GM21515 (cell line): ENCODE results near the gene SPATC1L.

ENCODE experiments used
- ATAC-seq: cut with Tn5 transposase; IDR thresholded peaks from one replicate; pipeline ENCODE4 v1.9.1; 2021; ENCODE audit not compliant: unreplicated experiment

The SPATC1L gene

DNA sequence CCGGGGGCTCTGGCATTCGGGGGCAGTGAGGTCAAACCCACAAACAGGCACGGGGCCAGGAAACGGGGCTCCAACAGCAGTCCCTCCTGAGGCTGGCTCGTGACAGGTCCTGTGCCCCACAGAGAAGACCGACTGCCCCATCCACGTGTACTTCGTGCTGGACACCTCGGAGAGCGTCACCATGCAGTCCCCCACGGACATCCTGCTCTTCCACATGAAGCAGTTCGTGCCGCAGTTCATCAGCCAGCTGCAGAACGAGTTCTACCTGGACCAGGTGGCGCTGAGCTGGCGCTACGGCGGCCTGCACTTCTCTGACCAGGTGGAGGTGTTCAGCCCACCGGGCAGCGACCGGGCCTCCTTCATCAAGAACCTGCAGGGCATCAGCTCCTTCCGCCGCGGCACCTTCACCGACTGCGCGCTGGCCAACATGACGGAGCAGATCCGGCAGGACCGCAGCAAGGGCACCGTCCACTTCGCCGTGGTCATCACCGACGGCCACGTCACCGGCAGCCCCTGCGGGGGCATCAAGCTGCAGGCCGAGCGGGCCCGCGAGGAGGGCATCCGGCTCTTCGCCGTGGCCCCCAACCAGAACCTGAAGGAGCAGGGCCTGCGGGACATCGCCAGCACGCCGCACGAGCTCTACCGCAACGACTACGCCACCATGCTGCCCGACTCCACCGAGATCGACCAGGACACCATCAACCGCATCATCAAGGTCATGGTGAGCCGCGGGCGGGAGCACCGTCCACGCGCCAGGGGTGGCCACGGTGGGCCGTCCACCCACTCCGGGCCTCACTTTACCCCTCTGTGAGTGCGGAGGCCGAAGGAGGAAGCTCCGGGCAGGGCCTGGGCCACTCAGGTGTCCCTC is 72.2 kb downstream of the SPATC1L start:
- ATAC-seq = no peak

DNA sequence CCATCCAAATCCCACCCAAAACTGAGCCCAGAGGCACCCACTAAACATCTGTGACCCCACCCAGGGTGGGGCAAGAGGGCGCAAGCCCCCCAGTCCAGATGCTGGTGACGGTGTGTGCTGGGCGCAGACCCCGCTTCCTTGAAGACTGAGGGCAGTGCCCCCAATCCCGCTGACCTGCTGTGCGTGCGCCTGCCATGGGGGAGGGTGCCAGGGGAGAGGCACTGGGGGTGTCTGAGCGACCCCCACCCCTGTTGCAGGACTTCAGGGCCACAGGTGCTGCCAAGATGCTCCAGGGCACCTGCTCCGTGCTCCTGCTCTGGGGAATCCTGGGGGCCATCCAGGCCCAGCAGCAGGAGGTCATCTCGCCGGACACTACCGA is 73.1 kb downstream of the SPATC1L start:
- no peak for ATAC-seq
